ENCODE results near the gene CCNY.

CCNY gene

GRCh38 chr10:35459449-35459847 is 123.1 kb downstream of the CCNY start:
- DNase-seq: no peak

GRCh38 chr10:35460852-35461460 is 124.6 kb downstream of the CCNY start:
- DNase-seq: no peak

GRCh38 chr10:35462491-35462934 is 126.2 kb downstream of the CCNY start:
- DNase-seq: no peak

GRCh38 chr10:35463105-35463867 is 127.0 kb downstream of the CCNY start:
- DNase-seq: no peak

DNA sequence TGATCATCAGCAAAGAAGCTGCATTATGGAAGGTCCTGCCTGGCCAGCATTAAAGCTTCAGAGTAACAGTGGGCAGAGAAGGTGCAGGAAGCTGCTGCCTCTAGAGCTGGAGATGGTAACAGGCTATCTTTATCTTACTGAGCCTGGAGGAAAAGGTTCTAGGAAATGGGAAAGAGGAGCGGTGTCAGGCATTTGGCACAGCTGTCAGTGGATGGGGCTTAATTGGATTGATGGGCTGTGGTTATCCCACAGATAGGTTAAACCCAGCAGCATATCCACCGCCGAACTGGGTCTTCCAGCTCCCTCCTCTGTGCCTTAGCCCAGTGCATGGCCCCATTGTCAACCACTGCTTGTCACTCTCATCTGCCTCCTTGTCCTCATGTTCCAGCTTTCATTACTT is 127.6 kb downstream of the CCNY start:
- no peak for DNase-seq

- no peak for DNase-seq
Measured at GRCh38 chr10:35464825-35465456, 128.6 kb downstream of the CCNY start.

- DNase-seq: no peak
Measured at GRCh38 chr10:35465673-35466072, 129.4 kb downstream of the CCNY start.

GRCh38 chr10:35466170-35466569 is 129.9 kb downstream of the CCNY start:
- DNase-seq: no peak

DNA sequence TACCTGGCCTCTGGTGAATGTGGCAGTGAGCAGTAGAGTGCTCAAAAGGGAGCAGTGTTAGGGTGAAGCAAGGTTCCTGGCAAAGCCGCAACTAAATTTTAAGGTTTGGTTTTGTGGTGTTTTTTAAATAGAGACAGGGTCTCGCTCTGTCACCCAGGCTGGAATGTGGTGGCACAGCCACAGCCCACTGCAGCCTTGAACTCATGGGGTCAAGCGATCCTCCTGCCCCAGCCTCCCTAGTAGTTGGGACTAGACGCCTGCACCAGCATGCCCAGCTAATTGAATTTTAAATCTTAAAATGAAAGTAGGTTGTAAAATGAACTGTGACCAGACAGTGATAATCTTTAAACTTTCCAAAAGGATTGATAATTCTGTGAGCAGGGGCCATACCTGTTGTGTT is 130.4 kb downstream of the CCNY start:
- no peak for DNase-seq

- no peak for DNase-seq
Measured at GRCh38 chr10:35467186-35467585, 130.9 kb downstream of the CCNY start.

DNA sequence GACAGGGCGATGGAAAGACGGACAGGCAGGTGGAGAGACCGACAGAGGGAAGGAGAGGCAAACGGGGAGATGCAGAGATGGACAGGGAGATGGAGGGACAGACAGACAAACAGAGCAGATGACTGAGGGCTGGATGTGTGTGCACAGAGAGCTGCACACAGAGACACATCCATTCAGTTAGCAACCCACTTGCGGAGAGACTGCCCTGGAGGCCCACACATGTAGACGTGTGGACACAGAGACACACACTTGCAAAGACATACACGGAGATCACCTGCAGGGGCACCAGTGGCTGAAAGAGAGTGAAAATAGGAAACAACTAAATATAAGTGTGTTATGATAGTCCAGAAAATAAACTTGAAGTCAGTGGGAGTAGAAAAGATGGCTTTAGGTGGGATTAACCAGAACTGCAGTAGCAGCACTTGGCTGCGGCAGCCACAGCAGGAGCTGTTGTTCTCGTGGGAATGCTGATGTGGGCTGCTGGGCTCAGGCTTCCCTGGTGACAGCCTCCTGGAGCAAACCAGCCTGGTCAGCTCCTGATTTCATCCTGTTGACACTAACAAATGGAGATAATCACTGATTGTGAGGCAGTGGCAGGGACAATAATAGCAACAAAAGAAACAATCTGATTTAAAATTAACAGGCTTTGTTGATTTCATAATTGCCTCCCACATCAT is 134.1 kb downstream of the CCNY start:
- no peak for DNase-seq

- DNase-seq: no peak
Measured at GRCh38 chr10:35470925-35471315, 134.6 kb downstream of the CCNY start.

DNA sequence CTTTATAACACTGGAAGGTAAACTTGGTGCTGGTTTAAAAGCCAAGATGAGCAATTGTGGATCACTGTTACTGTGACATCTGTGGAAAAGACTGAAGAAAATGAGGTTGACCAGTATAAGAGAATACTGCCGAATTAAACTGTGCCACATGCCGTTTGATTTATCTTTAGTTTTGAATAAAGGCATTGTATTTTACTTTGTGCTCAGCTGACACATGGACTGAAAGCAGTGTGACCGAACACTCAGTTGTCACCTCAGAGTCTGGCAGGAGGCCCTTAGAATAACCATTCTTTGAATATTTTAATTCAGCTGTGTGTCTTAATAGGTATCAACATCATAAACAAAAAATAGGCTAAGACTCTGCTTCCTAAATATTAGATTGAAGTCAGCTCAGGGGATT is 135.1 kb downstream of the CCNY start:
- no peak for DNase-seq

DNA sequence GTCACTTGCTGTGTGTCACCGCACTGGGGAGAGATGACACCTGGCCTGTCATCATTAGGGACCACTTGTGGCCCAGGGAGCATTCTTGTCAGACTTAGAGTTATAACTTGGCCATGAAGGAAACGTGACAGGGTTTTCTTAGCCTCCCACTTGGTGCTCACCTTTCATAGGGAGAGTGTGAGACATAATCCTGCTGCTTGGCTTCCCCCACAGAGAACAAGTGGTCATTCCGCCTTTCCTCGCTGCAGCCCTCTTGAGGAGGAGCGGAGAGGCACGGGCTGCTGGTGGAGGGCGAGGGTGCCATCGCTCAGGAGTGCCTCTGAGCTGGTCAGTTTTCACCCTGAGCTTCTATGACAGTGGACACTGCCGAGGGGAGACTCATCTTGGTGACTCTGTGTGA is 143.8 kb downstream of the CCNY start:
- DNase-seq: no peak

GRCh38 chr10:35481413-35481812 is 145.1 kb downstream of the CCNY start:
- DNase-seq: no peak

DNA sequence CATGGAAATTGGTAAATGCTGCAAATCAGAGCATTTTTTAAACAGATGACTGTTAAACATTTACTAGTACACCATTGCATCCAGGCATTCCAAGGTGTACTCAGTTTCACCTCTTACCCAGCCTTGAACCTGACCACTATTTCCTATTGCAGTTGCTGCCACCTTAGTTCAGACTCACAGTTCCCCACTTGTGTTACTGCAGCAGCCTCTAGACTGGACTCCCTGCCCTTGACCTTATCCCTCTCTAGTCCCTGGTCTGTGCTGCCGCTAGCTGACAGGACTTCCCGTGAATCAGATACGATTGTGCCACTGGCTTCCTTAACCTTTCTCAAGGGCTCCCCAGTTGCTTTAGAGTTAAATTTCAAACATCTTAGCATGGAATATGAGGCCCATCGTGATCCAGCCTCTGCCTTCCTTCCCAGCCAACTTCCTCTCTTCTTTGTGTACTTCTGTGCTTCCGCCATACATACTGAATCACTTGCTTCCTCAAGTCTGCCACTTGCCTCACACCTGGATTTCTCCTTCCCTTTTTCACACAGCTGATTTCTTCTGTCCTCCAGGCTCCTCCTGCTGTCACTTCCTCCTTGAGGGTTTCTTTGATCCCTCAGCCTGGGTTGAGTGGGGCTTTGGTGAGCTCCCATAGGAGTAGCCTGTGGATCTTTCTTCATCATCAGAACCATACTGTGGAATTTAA is 150.1 kb downstream of the CCNY start:
- DNase-seq: no peak

DNA sequence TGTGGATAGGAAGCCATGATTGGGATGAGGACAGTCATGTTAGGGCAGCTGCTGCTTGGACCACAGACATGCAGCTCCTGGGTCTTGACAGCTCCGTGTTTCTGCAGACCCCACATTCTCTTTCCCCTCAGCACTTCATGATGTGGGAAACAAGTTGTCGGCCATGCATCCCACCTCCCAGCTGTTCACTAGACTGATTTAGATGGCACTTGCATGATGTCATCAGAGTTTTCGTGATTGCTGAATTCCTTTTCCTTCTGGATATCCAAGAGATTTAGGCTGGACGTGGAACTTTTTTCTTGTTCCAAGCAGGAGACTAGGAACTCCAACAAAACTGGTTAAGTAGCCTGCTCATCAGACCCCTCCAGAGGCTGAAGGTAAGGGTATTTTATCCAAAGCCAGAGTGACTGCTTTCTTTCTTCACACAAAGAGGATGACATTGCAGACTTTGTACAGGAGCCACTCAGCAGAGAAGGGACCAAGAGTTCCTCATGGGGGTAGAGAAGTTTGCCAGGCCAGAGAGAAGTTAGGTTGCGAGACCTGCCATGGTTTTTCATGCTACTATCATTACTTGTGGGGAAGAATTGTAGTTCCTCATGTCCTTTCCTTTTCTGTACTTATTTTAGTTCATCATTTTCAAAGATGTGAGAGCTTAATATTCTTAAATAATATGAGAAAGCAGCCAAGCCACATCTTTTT is 151.2 kb downstream of the CCNY start:
- DNase-seq: no peak

DNA sequence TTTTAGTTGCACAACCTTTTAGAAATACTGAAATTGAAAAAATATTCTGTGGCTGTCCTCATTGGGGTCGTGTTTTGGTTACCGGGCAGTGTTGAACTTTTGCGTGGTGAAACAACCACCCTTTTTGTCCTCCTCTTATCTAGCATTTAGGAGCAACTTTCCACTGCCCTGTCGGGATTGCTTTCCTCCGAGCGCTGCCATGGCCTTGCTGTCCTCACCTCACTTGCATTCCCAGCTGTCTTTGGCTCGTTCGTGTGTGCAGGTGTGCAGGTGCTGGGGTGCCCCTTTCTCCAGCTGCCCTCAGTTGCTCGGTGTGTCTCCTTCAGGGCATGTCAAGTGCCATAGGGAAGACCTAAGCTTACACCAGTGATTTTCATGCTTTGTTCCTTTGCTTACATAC is 151.9 kb downstream of the CCNY start:
- DNase-seq: no peak

GRCh38 chr10:35492386-35493195 is 156.3 kb downstream of the CCNY start:
- DNase-seq: no peak

- DNase-seq: no peak
Measured at GRCh38 chr10:35493196-35494118, 157.1 kb downstream of the CCNY start.
